Fibroblast of skin of left quadriceps (primary cell): ENCODE data around the gene SSR2.
"Not testable (repeated sequence)": the region's sequence is repeated elsewhere in the genome, so short reads cannot be mapped to it uniquely, and the experiment has no call there.

Source experiments
- DNase-seq, 2 experiments: peaks; one replicate each; pipeline ENCODE4 v3.0.0-alpha.2; 2013; ENCODE audit warnings: low read depth in 2 of 2

Gene SSR2

DNA sequence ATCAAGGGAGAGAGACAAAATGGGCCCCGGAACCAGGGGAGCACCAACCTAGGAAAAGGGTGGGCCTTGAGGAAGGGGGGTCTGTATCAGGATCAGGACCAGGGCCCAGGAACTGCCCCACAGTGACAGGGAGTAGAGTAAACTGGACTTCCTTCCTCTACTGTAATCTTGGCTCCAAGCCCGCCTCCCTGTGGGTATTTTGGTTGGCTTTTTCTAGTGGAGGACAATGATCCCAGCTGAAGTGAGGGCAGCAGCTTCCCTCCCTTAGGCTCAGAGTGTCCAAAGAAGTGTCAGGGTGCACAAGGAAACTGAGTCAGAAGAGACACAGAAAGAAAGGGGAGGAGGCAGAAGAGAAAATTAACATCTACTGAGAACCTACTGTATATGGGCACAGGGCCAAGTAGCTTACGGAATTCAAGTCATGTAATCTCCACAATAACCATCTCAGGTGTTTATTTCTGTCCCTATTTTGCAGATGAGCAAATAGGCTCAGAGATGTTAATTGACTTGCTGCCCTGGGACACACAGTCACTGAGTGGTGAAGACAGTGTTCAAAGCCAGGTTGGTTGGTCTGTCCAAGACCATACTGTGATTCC lies 28.0 kb upstream of the SSR2 start:
- no peak for DNase-seq

DNA sequence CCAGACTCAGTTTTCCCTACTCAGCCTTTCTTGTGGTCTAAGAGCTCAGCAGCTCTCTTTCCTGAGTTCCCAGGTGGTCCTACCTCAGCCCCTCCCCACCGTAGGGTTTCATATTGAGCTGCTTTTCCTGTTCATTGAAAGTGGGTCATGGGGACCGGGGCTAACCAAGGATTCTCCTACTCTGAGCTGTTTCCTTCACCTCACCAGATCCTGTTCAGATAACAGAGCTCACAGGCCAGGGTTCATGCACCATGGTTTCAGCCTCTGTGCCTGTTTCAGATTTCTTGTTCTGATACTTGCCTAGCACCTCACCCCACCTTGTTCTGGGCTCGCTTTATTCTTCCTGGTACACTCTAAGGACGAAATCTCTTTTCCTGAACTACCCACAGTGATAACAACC lies 24.3 kb upstream of the SSR2 start:
- no peak for DNase-seq

DNA sequence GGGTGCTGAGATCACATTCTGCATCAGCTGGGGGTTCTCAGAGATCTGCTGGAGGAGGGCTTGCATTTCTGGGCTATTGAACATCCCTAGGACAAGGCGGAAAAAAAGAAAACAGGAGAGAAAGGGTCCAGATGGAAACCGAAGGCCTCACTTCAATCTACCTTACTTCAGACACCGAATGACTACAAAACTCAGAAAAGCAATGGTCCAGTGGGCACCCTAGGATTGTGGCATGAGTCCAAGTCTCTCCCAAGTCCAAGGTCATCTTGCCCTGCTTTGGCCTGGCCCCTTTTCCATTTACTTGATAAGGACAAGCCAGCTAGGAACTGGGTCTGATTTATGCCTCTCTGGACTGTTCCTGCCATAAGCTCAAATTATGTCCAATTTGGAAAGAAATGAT lies 22.1 kb upstream of the SSR2 start:
- no peak for DNase-seq

DNA sequence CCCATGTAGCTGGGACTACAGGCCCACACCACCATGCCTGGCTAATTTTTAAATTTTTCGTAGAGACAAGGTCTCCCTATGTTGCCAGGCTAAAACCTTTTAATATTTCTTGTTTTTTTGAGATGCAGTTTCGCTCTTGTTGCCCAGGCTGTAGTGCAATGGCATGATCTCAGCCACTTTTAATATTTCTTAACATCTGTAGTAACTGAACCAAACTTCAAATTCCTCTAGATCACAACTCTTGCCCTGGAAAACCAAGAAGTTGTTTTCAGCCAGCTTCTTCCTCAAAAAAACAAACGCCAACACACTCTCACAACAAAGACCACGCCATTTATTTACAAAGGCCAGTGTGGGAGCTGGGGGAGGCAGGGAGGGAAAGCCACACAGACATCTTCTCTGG lies 14.2 kb upstream of the SSR2 start:
- not testable (repeated sequence) for DNase-seq

DNA sequence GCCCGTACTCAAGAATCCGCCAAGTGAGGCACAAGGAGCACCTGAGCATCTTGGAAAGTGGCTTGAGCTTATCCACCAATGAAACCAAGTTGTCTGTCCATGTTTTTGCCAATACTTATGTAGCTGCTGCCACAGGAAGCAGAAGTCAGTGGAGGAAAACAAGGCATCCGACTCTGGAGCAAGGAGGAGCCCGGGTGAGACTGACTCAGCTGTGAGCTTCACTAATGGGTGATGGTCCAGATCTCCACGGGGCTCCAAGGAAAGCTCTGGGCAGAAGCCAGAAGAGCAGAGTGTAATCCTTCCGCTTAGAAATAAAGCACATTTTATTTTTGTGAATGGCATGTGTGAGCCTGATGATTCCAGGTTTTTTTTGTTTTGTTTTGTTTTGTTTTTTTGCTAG lies 12.3 kb upstream of the SSR2 start:
- no peak for DNase-seq

DNA sequence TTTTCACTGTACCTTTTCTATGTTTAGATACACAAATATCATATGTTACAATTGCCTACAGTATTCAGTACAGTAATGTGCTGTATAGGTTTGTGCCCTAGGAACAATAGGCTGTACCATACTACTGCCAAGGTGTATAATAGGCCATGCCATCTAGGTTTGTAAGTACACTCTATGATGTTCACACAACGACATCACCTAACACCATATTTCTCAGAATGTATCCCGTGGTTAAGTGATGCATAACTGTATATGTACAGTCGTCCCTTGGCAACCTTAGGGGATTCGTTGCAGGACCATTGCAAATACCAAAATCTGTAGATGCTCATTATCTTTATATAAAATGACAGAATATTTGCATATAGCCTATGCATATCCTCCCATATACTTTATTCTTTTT lies 5.8 kb upstream of the SSR2 start:
- no peak for DNase-seq

DNA sequence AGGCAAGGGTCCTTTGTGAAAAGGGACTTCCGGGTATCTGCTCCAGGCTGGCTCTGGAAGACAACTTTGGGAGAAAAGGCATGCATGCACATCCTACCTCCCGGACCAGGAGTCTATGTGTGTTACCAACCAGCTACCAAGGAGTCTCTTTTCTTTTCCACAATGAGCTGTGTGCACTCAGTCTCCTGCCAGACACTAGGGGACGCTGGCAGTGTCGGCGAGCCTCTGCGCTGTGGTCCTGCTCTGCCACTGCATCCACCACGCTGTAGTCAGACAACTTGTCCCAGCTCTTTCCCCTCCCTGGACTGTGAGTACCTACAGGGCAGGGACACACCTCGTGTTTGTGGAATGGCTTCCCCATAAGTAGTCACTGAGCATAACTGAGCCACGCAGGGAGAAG lies 5.1 kb upstream of the SSR2 start:
- peak in 1 of 2 experiments; percentile 7 for DNase-seq

DNA sequence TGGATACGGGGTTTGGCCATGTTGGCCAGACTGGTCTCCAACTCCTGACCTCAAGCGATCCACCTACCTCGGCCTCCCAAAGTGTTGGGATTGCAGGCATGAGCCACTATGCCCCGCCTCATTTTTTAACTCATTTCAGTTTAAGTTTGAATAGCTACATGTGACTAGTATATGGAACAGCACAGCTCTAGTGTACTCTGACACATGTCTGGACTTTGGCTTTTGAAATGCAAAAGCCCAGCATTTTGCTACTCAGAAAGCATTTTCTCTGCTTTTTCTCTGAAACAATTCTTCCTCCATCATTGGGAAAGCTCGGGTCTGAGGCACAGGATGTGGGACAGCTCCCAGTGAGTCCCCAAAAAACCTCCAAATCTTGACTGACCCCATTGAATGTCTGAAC lies 4.0 kb upstream of the SSR2 start:
- DNase-seq, result no peak

DNA sequence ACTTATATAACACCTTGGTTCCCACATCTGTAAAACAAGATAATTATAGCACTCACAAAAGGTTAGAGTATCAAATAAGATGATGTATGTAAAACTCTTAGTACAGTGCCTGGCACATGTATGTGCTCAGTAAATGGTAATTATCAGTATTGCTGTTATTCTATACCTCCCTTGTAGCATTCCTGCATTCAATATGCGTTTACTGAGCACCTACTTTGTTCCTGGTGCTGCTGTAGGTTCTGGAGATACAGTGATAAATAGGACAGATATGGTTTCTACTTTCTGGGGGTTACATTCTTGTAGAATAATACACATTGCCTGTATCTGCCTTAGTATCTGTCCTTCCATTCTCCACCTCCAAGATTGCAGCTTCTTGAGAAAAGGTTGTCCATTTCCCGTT lies 1.2 kb upstream of the SSR2 start:
- DNase-seq, result no peak

DNA sequence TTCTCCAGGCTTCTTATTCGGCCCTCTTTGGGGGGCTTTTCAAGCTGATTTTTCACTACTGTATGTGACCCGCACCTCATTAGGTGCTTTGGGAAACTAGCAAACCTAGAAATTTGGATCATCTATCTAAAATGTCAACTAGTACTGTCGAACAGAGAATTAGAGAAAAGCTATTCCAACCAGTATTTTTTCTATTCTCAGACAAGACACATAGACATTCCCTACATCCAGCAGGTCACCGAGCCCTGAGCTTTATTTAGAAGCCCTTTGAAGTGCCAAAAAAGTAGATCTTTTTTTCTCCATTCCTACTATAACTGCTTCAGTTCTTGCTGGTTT lies 310 bp upstream of the SSR2 start:
- DNase-seq, result no peak

DNA sequence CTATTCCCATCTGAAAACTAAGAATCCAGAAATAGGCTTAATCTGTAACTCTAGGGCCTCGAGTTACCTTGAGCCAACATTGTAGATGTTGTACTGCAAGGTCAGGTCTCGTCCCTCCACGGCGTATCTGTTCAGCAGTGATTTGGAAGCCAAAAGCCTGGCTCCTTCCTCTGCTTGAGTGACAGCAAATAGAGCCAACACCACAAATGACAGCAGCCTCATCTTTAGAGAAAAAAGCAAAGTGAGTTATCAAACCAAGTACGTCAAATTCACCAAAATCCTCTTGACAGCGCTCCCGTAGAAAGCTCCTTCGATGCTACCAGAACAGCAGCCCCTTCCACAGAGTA lies 832 bp downstream of the SSR2 start:
- DNase-seq, result no peak

DNA sequence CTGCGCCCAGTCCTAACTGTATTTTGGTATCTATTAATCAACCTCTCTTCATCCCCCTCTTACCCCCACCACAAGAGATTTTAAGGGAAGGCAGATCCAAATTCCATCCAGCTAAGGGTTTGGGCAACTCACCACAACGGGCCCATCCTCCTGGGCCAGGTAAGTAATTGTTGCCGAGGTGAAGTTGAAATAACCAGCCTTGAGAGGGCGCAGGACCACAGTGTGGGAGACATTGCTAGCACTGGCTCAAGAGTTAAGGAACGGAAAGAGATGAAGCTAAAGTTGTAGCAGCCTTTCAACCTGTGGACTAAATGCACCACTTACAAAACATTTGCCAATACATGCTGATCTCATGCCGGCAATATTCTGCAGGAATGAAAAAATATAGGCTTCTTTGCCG lies 5.9 kb downstream of the SSR2 start:
- no peak for DNase-seq

DNA sequence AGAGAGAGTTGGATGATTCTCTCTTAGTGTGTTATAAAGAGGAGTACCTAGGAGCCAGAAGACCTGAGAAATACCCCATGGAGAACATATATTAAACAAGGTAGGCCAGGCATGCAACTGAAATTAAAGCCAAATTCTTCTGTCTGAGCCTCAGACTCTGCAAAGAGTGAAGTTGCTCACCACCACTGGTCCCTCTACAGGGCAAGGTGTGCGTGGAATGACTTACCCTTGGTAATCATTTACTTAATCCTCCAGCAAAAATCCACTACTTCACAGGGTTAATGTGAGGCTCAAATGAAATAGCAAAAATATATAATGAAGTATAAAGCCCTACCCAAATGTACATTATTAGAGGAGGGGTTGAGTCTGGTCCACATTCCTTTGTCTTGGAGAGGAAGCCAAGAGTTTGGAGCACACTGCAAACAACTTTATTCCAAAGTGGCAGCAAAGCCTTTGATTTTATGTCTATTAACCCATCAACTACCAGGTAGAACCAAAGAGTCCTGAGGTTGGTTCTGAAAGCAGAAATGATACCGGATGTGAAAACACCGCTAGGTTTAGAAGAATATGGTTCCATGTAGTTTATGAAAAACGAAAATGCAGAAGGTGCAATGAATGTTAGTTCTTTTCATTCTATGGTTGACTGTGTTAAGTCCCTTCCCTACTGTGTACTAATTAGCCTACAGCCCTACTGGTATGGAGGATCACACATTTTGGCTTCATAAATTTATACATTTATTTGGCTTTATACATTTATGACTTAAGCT lies 8.5 kb downstream of the SSR2 start:
- DNase-seq, result no peak

DNA sequence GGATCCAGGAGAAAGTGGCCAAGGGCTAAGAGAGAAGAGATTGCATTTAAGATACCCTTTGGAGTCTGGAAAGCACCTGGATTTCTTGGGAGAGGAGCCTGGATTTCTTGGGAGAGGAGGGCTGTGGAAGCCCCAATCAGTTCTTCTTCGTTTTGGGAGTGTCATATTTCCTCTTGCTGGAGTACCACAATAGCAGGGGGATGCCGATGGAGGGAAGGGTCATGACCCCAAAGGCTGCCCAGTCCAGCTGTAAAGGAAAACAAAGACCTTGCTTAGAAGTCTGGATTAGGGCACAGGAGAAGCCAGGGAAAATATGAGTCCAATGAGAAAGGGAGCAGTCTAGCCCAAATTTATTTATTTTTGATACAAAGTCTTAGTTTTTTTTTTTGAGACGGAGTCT lies 11.3 kb downstream of the SSR2 start:
- DNase-seq, result no peak

DNA sequence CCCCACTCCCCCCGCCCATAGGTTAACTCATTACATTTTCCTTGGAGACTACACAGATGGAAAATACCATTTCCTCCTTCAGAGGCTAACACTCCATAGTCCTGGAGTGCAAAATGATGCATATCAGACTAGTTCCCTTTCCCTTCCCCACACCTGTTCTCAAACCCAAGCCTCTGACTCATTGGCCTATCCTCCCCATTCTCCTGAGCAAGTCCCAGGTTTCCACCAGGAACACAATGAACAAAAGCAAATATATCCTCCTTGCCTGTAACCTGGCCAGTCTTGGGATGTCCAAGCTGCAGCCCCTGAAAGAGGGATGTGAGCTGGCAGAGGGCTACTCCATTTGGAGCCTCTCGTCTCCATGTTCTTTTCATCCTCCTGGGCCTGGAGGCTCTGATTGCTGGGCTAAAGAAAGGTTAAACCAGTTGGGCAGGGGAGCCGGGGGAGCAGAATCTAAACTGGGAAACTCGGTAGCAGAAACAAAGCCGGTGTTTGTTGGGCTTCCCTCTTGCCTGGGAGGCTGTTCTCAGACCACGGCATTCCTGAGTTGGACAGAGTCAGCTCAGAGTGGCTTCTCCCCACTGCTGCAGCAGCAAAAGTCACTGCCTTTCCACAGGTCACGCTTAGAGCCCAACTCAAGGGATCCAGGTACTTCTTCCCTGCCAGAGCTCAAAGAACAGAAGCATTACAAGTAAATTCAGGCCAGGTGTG lies 13.9 kb downstream of the SSR2 start:
- no peak for DNase-seq

DNA sequence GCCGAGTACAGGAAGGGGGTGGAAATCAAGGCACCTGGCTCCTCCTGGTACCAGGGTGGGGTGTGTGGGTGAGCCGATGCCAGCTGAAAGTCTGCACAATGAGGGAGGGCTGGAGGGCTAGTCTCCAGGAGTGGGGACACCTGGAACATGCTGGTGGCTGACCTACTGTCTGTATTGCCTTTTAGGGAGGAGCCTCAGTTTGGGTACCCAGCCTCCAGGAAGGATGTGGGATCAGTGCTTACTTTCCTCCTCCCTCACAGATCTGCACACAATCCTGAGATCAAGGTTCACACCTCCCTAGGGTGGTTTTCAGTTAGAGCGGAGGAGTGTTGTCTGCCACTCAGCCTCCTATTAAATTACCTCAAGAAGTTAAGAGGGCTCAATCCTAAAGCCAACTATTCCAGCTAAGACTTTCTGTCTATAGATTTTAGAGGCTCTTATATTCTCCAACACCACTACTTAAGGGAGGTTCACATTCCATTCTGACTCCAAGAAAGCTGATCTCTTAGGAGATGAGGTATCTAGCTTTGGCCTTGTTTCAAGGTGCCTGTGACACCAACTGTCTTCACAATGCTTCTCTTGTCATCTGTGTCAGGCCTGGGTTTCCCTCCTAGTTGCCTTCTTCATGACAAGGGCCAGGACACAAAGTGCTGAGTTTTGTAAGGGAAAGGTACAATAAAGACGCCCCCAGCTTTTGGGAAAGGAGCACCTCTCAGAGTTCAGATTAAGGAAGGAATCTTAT lies 15.7 kb downstream of the SSR2 start:
- DNase-seq, result no peak

DNA sequence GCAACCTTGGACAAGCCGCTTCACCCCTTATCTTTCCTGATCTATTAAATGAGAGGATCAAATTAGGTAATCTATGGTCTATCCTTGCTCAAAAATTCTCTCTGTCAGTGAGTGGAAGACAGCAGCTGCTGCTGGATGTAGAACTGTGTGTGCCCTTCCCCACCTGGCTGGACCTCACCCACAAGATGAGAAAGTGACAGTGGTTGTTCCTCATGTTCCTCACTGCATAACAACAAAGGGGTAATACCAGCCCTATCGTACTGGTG lies 16.9 kb downstream of the SSR2 start:
- DNase-seq, result no peak

DNA sequence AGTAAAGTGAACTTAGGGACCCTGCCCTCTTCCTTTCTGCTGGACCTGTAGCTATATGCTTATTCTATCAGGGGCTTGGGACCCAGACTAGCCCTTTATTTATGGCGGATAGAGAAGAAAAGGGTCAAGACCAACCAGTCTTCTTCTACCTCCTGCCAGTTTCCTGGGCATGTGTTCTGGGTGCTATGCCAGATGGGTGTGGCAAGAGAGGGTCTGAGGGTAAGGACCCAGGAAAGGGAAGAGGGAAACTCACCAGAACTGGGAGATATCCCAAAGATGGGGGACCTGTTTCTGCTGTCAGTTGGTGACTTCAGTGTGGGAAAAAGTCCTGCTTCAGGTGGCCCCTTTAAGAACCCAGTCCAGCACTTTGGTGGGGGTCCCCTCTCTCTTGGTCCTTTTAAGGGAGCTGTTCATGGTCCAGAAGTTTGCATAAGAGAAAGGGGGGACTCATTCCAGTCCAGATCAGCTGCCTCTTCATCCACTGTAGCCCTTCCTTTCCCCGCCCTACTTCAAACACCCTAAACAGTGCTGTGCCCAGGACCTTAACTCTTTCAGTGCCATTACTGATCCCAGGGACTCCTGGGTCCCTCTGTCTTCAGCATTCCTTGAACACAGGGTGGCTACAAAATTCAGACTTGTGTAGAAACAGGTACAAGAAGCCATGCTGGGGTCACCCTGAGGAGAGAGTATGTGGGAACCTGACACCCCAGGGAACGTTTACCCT lies 18.4 kb downstream of the SSR2 start:
- DNase-seq, result no peak

DNA sequence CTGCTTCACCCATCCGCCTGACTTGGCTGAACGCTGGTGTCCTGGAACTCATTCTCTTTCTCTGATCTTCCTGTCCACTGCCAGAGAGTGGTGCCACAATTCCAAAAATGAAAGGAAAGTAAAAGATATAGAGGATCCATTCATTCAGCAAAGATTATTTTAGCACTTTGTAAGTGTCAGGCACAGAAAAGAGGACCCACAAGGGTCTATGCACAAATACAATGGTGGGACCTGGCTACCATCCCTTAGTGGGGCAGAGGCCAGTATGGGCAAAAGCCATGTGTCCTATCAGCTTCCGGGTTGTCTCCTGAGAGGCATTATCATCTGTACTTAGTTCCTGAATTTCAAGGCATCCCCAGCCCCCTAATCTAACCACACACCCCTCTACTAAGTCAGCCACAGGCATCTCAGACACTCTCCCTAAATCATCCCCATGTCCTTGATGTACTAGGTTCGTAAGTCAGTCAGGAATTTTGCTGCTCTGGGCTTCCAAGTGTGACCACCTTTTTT lies 19.0 kb downstream of the SSR2 start:
- peak; percentile 56 to 57 for DNase-seq

DNA sequence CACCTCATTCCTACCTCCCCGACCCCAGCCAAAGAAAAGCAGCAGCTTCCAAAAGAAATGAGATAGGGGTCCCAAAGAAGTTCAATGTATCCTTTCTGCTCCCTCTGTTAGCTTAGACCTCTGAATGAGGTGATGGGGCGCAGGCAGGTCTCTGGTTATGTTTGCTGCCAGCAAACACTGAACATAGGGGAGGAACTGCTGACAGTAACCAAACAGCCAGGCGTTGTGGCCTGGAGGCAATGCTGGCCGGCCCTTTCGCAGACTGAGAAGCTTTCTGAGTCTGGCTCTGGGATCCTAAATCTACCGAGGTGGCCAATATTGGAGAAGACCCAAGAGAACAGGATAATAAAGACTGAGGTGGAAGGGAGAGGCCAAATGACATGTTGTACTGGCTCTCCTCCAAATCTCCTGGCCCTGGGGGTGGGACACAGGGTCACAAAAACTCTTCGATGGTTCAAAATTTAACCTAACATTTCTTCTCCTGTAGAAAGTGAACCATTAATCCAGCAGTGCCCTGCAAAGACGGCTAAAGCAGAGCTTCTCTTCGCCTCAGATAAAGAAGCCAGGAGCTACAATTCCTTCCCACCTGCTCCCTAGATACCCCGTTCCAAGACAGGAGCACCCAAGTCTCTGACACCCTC lies 19.6 kb downstream of the SSR2 start:
- no peak for DNase-seq

DNA sequence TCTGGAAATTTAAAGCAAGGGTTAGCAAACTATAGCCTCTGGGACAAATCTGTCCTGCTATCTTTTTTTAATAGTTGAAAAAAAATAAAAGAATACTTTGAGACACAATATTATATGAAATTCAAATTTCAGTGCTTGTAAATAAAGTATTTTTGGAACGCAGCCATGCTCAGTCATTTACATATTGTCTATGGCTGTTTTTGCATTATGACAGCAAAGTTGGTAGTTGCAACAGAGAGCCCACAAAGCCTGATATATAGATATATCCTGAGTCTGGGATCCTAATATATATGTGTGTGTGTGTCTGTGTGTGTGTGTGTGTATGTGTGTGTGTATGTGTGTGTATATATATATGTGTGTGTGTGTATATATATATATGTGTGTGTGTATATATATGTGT lies 20.8 kb downstream of the SSR2 start:
- no peak for DNase-seq

DNA sequence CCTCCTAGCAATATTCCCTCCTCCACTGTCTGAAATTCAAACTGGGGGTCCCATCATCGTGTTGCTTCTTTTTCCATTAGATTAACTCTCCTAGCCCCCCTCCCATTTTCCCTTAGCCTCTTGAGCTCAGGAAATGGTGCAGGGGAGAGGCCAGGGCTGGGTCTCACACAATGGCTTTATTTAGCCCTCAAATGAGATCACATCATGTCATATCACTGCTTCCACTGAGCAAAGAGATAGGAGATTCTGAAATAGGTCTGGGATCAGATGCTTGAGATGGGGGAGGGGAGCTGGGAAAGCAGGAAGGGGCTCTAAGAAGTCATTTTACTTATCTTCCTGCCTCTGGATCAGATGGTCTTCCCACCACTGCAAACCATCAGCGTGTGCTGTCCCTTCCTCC lies 24.6 kb downstream of the SSR2 start:
- DNase-seq, result no peak
